Astrocyte (in vitro differentiated cells and primary cell): Measurements from ENCODE around the gene ADGRG6. TPM values are rescaled to one million over a fixed set of nuclear protein-coding genes. Genes with fewer than 3 reads are reported as not detected.
"Not testable (repeated sequence)": the region's sequence is repeated elsewhere in the genome, so short reads cannot be mapped to it uniquely, and the experiment has no call there.

ENCODE experiments used
- DNase-seq: peaks from one replicate; pipeline ENCODE4 v3.0.0-alpha.2; 2010; ENCODE audit warnings: low read depth
- FAIRE-seq: peaks from 2 replicates; lab custom pipeline; 2011; peaks lifted over from hg19 to GRCh38; lab: Jason Lieb, UNC
- H2AFZ ChIP-seq: 2 replicates; pipeline ENCODE4 v1.6.0; 2012; ENCODE audit warnings: low read depth, low read length, inconsistent platforms
- H3K27ac ChIP-seq: 2 replicates; pipeline ENCODE4 v1.5.1; 2011; ENCODE audit warnings: low read depth, low read length, inconsistent platforms
- H3K27me3 ChIP-seq: 2 replicates; pipeline ENCODE4 v1.6.0; 2011; ENCODE audit warnings: low read length, inconsistent platforms; ENCODE audit not compliant: insufficient read depth
- H3K36me3 ChIP-seq: 2 replicates; pipeline ENCODE4 v1.5.1; 2011; ENCODE audit warnings: low read length, inconsistent platforms; ENCODE audit not compliant: insufficient read depth
- H3K4me1 ChIP-seq: 2 replicates; pipeline ENCODE4 v1.5.1; 2011; ENCODE audit warnings: low read length, inconsistent platforms; ENCODE audit not compliant: insufficient read depth
- H3K4me2 ChIP-seq: 2 replicates; pipeline ENCODE4 v1.6.0; 2012; ENCODE audit warnings: low read length, inconsistent platforms
- H3K4me3 ChIP-seq: 2 replicates; pipeline ENCODE4 v1.5.1; 2011; ENCODE audit warnings: low read depth, mild to moderate bottlenecking, low read length, inconsistent platforms; ENCODE audit not compliant: insufficient read depth
- H3K79me2 ChIP-seq: 2 replicates; pipeline ENCODE4 v1.6.0; 2012; ENCODE audit warnings: mild to moderate bottlenecking, low read length, inconsistent platforms; ENCODE audit not compliant: insufficient read depth
- H3K9ac ChIP-seq: 2 replicates; pipeline ENCODE4 v1.6.0; 2012; ENCODE audit warnings: mild to moderate bottlenecking, low read length, inconsistent platforms
- H3K9me3 ChIP-seq: 2 replicates; pipeline ENCODE4 v1.5.1; 2012; ENCODE audit warnings: low read depth, mild to moderate bottlenecking, low read length, inconsistent platforms; ENCODE audit not compliant: insufficient read depth
- H4K20me1 ChIP-seq: 2 replicates; pipeline ENCODE4 v1.6.0; 2012; ENCODE audit warnings: low read length, inconsistent platforms; ENCODE audit not compliant: insufficient read depth
- H3K27ac Mint-ChIP-seq: one replicate; pipeline ENCODE4 v1.8.0; 2021; ENCODE audit warnings: mild to moderate bottlenecking, mixed read lengths; ENCODE audit not compliant: unreplicated experiment
- H3K27me3 Mint-ChIP-seq: one replicate; pipeline ENCODE4 v1.8.0; 2021; ENCODE audit warnings: low read depth, mixed read lengths; ENCODE audit not compliant: unreplicated experiment
- H3K36me3 Mint-ChIP-seq: one replicate; pipeline ENCODE4 v1.8.0; 2021; ENCODE audit warnings: low read depth, mixed read lengths; ENCODE audit not compliant: unreplicated experiment
- H3K4me1 Mint-ChIP-seq: one replicate; pipeline ENCODE4 v1.8.0; 2021; ENCODE audit warnings: low read depth, mixed read lengths; ENCODE audit not compliant: unreplicated experiment
- H3K4me3 Mint-ChIP-seq: one replicate; pipeline ENCODE4 v1.8.0; 2021; ENCODE audit warnings: mild to moderate bottlenecking, moderate library complexity, mixed read lengths; ENCODE audit not compliant: unreplicated experiment
- H3K9me3 Mint-ChIP-seq: one replicate; pipeline ENCODE4 v1.8.0; 2021; ENCODE audit warnings: mild to moderate bottlenecking, mixed read lengths; ENCODE audit not compliant: unreplicated experiment
- CTCF ChIP-seq: IDR thresholded peaks from 2 replicates; pipeline ENCODE4 v1.5.1; 2011; ENCODE audit warnings: low read depth, mild to moderate bottlenecking, inconsistent platforms, low read length, moderate library complexity; ENCODE audit not compliant: insufficient read depth
- EZH2 ChIP-seq: IDR thresholded peaks from 2 replicates; pipeline ENCODE4 v1.6.1; 2012; ENCODE audit warnings: mild to moderate bottlenecking, low read length, inconsistent platforms; ENCODE audit not compliant: insufficient read depth
- total RNA-seq: library from RNA; stranded (reverse); gene quantifications from 2 replicates; pipeline ENCODE4 v1.2.1, GENCODE V29; 2021

The ADGRG6 gene
- total RNA-seq, 1 donor from 2014 or later = 98.2 TPM

DNA sequence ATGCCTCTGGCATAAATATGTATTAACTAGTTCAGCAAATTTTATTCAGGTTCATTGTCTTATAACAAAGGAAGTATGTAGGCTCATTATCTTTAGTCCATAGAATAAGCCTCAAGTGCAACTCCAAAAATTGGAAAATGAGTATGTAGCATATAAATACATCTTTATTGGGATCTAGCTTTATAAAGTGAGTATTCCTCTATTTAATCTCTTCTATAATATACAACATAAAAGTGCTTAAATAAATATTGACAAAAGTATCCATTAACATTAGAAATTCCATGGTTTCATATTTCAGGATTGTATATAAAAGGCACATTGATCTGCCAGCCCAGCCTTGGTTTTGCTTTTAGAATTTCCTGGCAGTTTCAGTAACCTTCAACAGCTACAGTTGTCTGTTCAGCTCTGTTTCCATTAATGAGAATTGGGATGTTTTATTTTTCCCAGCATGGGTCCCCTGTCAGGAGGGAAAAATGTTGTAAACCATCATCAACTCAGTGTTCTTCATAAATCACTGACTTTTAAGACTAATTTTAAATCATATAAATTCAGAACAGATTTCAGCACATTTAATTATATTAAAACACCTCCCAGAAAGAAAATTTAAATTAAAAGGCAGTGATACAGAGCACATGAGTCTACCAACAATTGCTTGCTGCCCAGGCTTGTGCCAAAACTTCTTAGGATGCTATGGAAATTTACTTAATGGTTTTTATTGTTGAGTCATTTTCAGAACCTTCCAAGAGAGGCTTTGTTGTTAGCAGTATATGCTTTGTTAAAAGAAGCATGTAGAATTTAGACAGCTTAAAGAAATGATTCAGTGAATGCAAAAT lies 119.7 kb downstream of the ADGRG6 start:
- Mint-ChIP-seq H3K27ac (peak overlapping the region; percentile 72), H3K9me3 (no peaks in the 10 kb centered on the region), H3K27me3 (no peaks in the 10 kb centered on the region), H3K4me1 (peaks cover 24% of the 10 kb centered on the region), H3K36me3 (peaks cover 33% of the 10 kb centered on the region), H3K4me3 (no peak overlapping the region)
- H3K36me3 ChIP-seq = no peaks in the 10 kb centered on the region
- H3K9ac ChIP-seq = no peak overlapping the region
- H3K4me1 ChIP-seq = peaks cover 11% of the 10 kb centered on the region
- H2AFZ ChIP-seq = no peak overlapping the region
- H3K27ac ChIP-seq = no peak overlapping the region
- TF ChIP-seq EZH2 (no peak), CTCF (no peak)
- FAIRE-seq = no peak
- no peaks in the 10 kb centered on the region for H3K9me3 ChIP-seq
- peak; percentile 34 for DNase-seq
- H3K27me3 ChIP-seq = no peaks in the 10 kb centered on the region
- H3K79me2 ChIP-seq = no peaks in the 10 kb centered on the region
- no peak overlapping the region for H3K4me2 ChIP-seq
- H4K20me1 ChIP-seq = no peaks in the 10 kb centered on the region
- no peak overlapping the region for H3K4me3 ChIP-seq

DNA sequence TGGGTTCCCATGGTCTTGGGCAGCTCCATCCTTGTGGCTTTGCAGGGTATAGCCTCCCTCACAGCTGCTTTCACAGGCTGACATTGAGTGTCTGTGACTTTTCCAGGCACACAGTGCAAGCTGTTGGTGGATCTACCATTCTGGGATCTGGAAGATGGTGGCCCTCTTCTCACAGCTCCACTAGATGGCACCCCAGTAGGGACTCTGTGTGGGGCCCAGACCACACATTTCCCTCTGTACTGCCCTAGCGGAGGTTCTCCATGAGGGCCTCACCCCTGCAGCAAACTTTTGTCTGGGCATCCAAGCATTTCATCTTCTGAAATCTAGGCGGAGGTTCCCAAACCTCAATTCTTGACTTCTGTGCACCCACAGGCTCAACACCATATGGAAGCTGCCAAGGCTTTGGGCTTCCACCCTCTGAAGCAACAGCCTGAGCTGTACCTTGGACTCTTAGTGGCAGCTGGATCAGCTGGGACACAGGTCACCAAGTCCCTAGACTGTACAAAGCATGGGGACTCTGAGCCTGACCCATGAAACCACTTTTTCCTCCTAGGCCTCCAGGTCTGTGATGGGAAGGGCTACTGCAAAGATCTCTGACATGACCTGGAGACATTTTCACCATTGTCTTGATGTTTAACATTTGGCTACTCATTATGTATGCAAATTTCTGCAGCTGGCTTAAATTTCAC lies 124.8 kb downstream of the ADGRG6 start:
- not testable (repeated sequence) for H3K9me3 ChIP-seq, DNase-seq, H3K4me3 ChIP-seq, H3K4me3 Mint-ChIP-seq, H3K9me3 Mint-ChIP-seq, H3K36me3 ChIP-seq, H3K27ac Mint-ChIP-seq, H3K4me2 ChIP-seq, H3K27me3 Mint-ChIP-seq, H3K27ac ChIP-seq, H3K9ac ChIP-seq, FAIRE-seq, H3K79me2 ChIP-seq, H4K20me1 ChIP-seq, H3K4me1 Mint-ChIP-seq, H3K27me3 ChIP-seq, H2AFZ ChIP-seq, H3K4me1 ChIP-seq
- peaks cover 42% of the 10 kb centered on the region for H3K36me3 Mint-ChIP-seq

GRCh38 chr6:142428468-142428867 lies 126.7 kb downstream of the ADGRG6 start:
- H3K4me3 ChIP-seq, H3K9ac ChIP-seq, H3K4me2 ChIP-seq, DNase-seq, H3K9me3 Mint-ChIP-seq, H3K79me2 ChIP-seq, FAIRE-seq, H3K27me3 Mint-ChIP-seq, H3K4me1 Mint-ChIP-seq, H3K27ac Mint-ChIP-seq, H2AFZ ChIP-seq, H4K20me1 ChIP-seq, H3K27me3 ChIP-seq, H3K9me3 ChIP-seq, H3K4me1 ChIP-seq, H3K27ac ChIP-seq, H3K36me3 ChIP-seq: not testable (repeated sequence)
- Mint-ChIP-seq H3K36me3 (peaks cover 42% of the 10 kb centered on the region), H3K4me3 (peak overlapping the region; percentile 67)
